Skin epidermis (tissue), 12 donors: ENCODE data around the gene PYGB.
"Not testable (repeated sequence)": the region's sequence is repeated elsewhere in the genome, so short reads cannot be mapped to it uniquely, and the experiment has no call there.

Source experiments
- H3K27ac ChIP-seq, 21 experiments: fragments of 200-600 bp; sonication (generic) in 11 of 21; one replicate each; pipeline ENCODE4 v1.5.0; 2020; ENCODE audit warnings: mild to moderate bottlenecking in 3 of 21, inconsistent platforms in 2 of 21, moderate library complexity in 2 of 21
- H3K4me3 ChIP-seq, 7 experiments: fragments of 200-600 bp; sonication (generic) in 2 of 7; one replicate each; pipeline ENCODE4 v1.5.0; 2020; ENCODE audit warnings: inconsistent platforms in 2 of 7, mild to moderate bottlenecking in 2 of 7, moderate library complexity in 1 of 7

Gene PYGB

GRCh38 chr20:25226433-25227316 lies 21.2 kb upstream of the PYGB start:
- Histone ChIP-seq H3K27ac (peak overlapping the region in 8 of 21 experiments; percentile 6 to 56 (median 17)), H3K4me3 (no peak overlapping the region)

GRCh38 chr20:25227317-25227831 lies 20.5 kb upstream of the PYGB start:
- Histone ChIP-seq H3K4me3 (no peak overlapping the region), H3K27ac (peak overlapping the region in 5 of 21 experiments; percentile 10 to 56 (median 19))

- Histone ChIP-seq H3K4me3 (no peak overlapping the region), H3K27ac (peak overlapping the region in 1 of 21 experiments; percentile 21)
These were observed 18.3 kb upstream of the PYGB start for GRCh38 chr20:25229486-25230165.

- Histone ChIP-seq H3K27ac (peak overlapping the region in 2 of 21 experiments; percentile 21 to 26), H3K4me3 (no peak overlapping the region)
These were observed 17.6 kb upstream of the PYGB start for GRCh38 chr20:25230166-25230831.

- H3K27ac ChIP-seq = peak overlapping the region in 9 of 21 experiments; percentile 5 to 66 (median 63)
These were observed 14.7 kb upstream of the PYGB start for GRCh38 chr20:25233016-25233772.

GRCh38 chr20:25234009-25234849 lies 13.7 kb upstream of the PYGB start:
- peak overlapping the region in 10 of 21 experiments; percentile 20 to 66 (median 56) for H3K27ac ChIP-seq
- not testable (repeated sequence) for H3K4me3 ChIP-seq

More at GRCh38 chr20:25233016-25233772, 14.7 kb upstream of the PYGB start:
- no peak overlapping the region for H3K4me3 ChIP-seq

- H3K27ac ChIP-seq = peak overlapping the region in 11 of 21 experiments; percentile 5 to 67 (median 45)
- no peak overlapping the region for H3K4me3 ChIP-seq
These were observed 11.2 kb upstream of the PYGB start for GRCh38 chr20:25236450-25237304.

GRCh38 chr20:25237610-25238318 lies 10.1 kb upstream of the PYGB start:
- Histone ChIP-seq H3K27ac (peak overlapping the region in 17 of 21 experiments; percentile 2 to 70 (median 52)), H3K4me3 (no peak overlapping the region)

- Histone ChIP-seq H3K27ac (peak overlapping the region in 15 of 21 experiments; percentile 2 to 70 (median 40)), H3K4me3 (no peak overlapping the region)
These were observed 9.4 kb upstream of the PYGB start for GRCh38 chr20:25238319-25239037.

GRCh38 chr20:25239387-25240370 lies 8.2 kb upstream of the PYGB start:
- H3K27ac ChIP-seq = no peak overlapping the region
- H3K4me3 ChIP-seq = no peak overlapping the region

- not testable (repeated sequence) for H3K4me3 ChIP-seq, H3K27ac ChIP-seq
These were observed 6.8 kb upstream of the PYGB start for GRCh38 chr20:25240851-25241658.

GRCh38 chr20:25241659-25241955 lies 6.3 kb upstream of the PYGB start:
- H3K27ac ChIP-seq, H3K4me3 ChIP-seq: not testable (repeated sequence)

- H3K27ac ChIP-seq = no peak overlapping the region
- no peak overlapping the region for H3K4me3 ChIP-seq
These were observed 5.7 kb upstream of the PYGB start for GRCh38 chr20:25242231-25242630.

GRCh38 chr20:25243416-25243979 lies 4.4 kb upstream of the PYGB start:
- Histone ChIP-seq H3K4me3 (no peak overlapping the region), H3K27ac (no peak overlapping the region)
